Chondrocyte (in vitro differentiated cells): ENCODE measurements around the gene PAQR6. TPM values are rescaled to one million over a fixed set of nuclear protein-coding genes. Genes with fewer than 3 reads are reported as not detected.
A peak's percentile ranks its signal among the peaks of the same experiment; 100 is the strongest.

Experiments used
- DNase-seq: peaks from one replicate; pipeline ENCODE4 v3.0.0; 2021; ENCODE audit warnings: mixed read lengths, low spot score
- H3K27ac Mint-ChIP-seq: one replicate; pipeline ENCODE4 v1.8.0; 2021; ENCODE audit warnings: mild to moderate bottlenecking, moderate library complexity, mixed read lengths; ENCODE audit not compliant: unreplicated experiment
- H3K27me3 Mint-ChIP-seq: 2 replicates; pipeline ENCODE4 v1.8.0; 2021; ENCODE audit warnings: low read depth, mixed read lengths
- H3K36me3 Mint-ChIP-seq: 2 replicates; pipeline ENCODE4 v1.8.0; 2021; ENCODE audit warnings: low read depth, mixed read lengths
- H3K4me1 Mint-ChIP-seq: 2 replicates; pipeline ENCODE4 v1.8.0; 2021; ENCODE audit warnings: low read depth, mild to moderate bottlenecking, mixed read lengths
- H3K4me3 Mint-ChIP-seq: one replicate; pipeline ENCODE4 v1.8.0; 2021; ENCODE audit warnings: mild to moderate bottlenecking, moderate library complexity, mixed read lengths; ENCODE audit not compliant: unreplicated experiment
- H3K9me3 Mint-ChIP-seq: 2 replicates; pipeline ENCODE4 v1.8.0; 2021; ENCODE audit warnings: low read depth, mixed read lengths
- CTCF ChIP-seq: fragments of 200-600 bp; sonication (generic); IDR thresholded peaks from 2 replicates; pipeline ENCODE4 v1.5.0; 2021; ENCODE audit warnings: antibody characterized with exemption, mild to moderate bottlenecking, moderate library complexity
- total RNA-seq: library from RNA; stranded (reverse); gene quantifications from 3 replicates; pipeline ENCODE4 v1.2.1, GENCODE V29; 2021

Gene PAQR6
- total RNA-seq, 1 donor from 2014 or later: 4.9 TPM

- Mint-ChIP-seq H3K9me3 (no peaks in the 10 kb centered on the region), H3K36me3 (peaks cover 4% of the 10 kb centered on the region), H3K4me3 (no peak overlapping the region), H3K27ac (no peak overlapping the region), H3K4me1 (peaks cover 36% of the 10 kb centered on the region), H3K27me3 (no peaks in the 10 kb centered on the region)
- no peak for DNase-seq
- no peak for TF ChIP-seq CTCF
These were observed 42.0 kb upstream of the PAQR6 start for GRCh38 chr1:156289857-156290256.

GRCh38 chr1:156286061-156286460, 38.2 kb upstream of the PAQR6 start:
- peak; percentile 72 for DNase-seq
- Mint-ChIP-seq H3K27ac (no peak overlapping the region), H3K36me3 (peaks cover 2% of the 10 kb centered on the region), H3K9me3 (no peaks in the 10 kb centered on the region), H3K4me3 (no peak overlapping the region), H3K27me3 (no peaks in the 10 kb centered on the region), H3K4me1 (peaks cover 38% of the 10 kb centered on the region)
- no peak for TF ChIP-seq CTCF

- Mint-ChIP-seq H3K4me1 (peaks cover 41% of the 10 kb centered on the region), H3K4me3 (no peak overlapping the region), H3K9me3 (no peaks in the 10 kb centered on the region), H3K36me3 (peaks cover 2% of the 10 kb centered on the region), H3K27ac (no peak overlapping the region), H3K27me3 (no peaks in the 10 kb centered on the region)
- DNase-seq: peak; percentile 81
- no peak for TF ChIP-seq CTCF
These were observed 37.6 kb upstream of the PAQR6 start for GRCh38 chr1:156285437-156285836.

GRCh38 chr1:156284757-156285156, 36.9 kb upstream of the PAQR6 start:
- Mint-ChIP-seq H3K36me3 (peaks cover 2% of the 10 kb centered on the region), H3K4me1 (peaks cover 41% of the 10 kb centered on the region), H3K4me3 (no peak overlapping the region), H3K27ac (peak overlapping the region; percentile 87), H3K9me3 (no peaks in the 10 kb centered on the region), H3K27me3 (no peaks in the 10 kb centered on the region)
- DNase-seq: peak; percentile 17
- no peak for TF ChIP-seq CTCF

- no peaks in the 10 kb centered on the region for H3K36me3 Mint-ChIP-seq
- peak within 1 kb of the TSS; percentile 95 for H3K27ac Mint-ChIP-seq
These were observed 36.3 kb upstream of the PAQR6 start, which contains the start of gene TMEM79 for GRCh38 chr1:156284112-156284511. TMEM79 (plus strand) TSS chr1:156284325; CDS start chr1:156285227, 902 bp downstream.

More at GRCh38 chr1:156284112-156284511, 36.3 kb upstream of the PAQR6 start, which contains the start of gene TMEM79:
- H3K9me3 Mint-ChIP-seq: no peaks in the 10 kb centered on the region
- peak within 1 kb of the TSS; percentile 97 for H3K4me3 Mint-ChIP-seq
- peaks cover 38% of the 10 kb centered on the region for H3K4me1 Mint-ChIP-seq
- no peak for TF ChIP-seq CTCF
- no peaks in the 10 kb centered on the region for H3K27me3 Mint-ChIP-seq
- peak; percentile 41 for DNase-seq
